Gastrocnemius medialis (tissue), 4 donors: Measurements from ENCODE around the gene APELA.

Experiments used
- CTCF ChIP-seq, 5 experiments: fragments of 450-650 bp in 3 of 5; fragments of 200-600 bp in 2 of 5; sonication (generic) in 2 of 5; IDR thresholded peaks in 4 of 5; conservative IDR thresholded peaks in 1 of 5; 1 replicate in 4 of 5; 2 replicates in 1 of 5; pipeline ENCODE4 v1.5.1; 2016 to 2019; ENCODE audit warnings: antibody characterized with exemption in 5 of 5, mild to moderate bottlenecking in 3 of 5, moderate library complexity in 3 of 5
- POLR2A ChIP-seq, 2 donors: fragments of 450-650 bp; IDR thresholded peaks; one replicate each; pipeline ENCODE4 v1.6.1; 2017; ENCODE audit warnings: antibody characterized with exemption in 2 of 2, mild to moderate bottlenecking in 2 of 2, moderate library complexity in 2 of 2

GRCh38 chr4:164847967-164848649 lies 28.9 kb upstream of the APELA start:
- no peak for TF ChIP-seq CTCF (IDR thresholded peaks at IDR 0.05 in 4 of 5, conservative IDR thresholded peaks at IDR 0.05 in 1 of 5)
- TF ChIP-seq POLR2A (IDR thresholded peaks at IDR 0.05): no peak
